Measurements from ENCODE around the gene PDGFD. TPM values are rescaled to one million over a fixed set of nuclear protein-coding genes. Genes with fewer than 3 reads are reported as not detected.

The PDGFD gene
- total and polyA plus RNA-seq, 2 donors (not counting 1 experiment from before 2014, with no cell fraction given): 0.07 to 0.71 TPM

GRCh38 chr11:103987629-103988594, 176.0 kb downstream of the PDGFD start:
- no peaks in the 10 kb centered on the region for H3K27me3 ChIP-seq (replicated peaks in 1 of 4; ENCODE audit: control extremely low read depth in 1 of 4, control insufficient read depth in 3 of 4, insufficient read depth in 4 of 4, low read length in 3 of 4)
- no peak overlapping the region for H2AFZ ChIP-seq (ENCODE audit: insufficient read depth, low read depth, low read length, poor library complexity, severe bottlenecking)
- H3K27ac ChIP-seq (ENCODE audit: low read length in 2 of 2): no peak overlapping the region
- ChIA-PET POLR2A (no interaction called here), CTCF (no interaction called here)
- intact Hi-C loops (cut with micrococcal nuclease): no loop called here
- Mint-ChIP-seq H3K27ac (no peak overlapping the region), H3K27me3 (no peaks in the 10 kb centered on the region), H3K4me3 (no peak overlapping the region), H3K4me1 (no peaks in the 10 kb centered on the region), H3K9me3 (ENCODE audit: insufficient read depth) (no peaks in the 10 kb centered on the region)
- no peaks in the 10 kb centered on the region for H3K9me3 ChIP-seq (ENCODE audit: control extremely low read depth in 1 of 3, control insufficient read depth in 2 of 3, insufficient read depth in 1 of 3, low read length in 2 of 3)
- H3K4me3 ChIP-seq (ENCODE audit: control extremely low read depth in 1 of 5, extremely low read depth in 1 of 5, insufficient read depth in 1 of 5, low read depth in 2 of 5, low read length in 4 of 5): no peak overlapping the region
- H3K36me3 ChIP-seq (replicated peaks in 1 of 2; ENCODE audit: control extremely low read depth in 1 of 2, control insufficient read depth in 1 of 2, extremely low read depth in 1 of 2, insufficient read depth in 2 of 2, low read length in 1 of 2): no peaks in the 10 kb centered on the region
- TF ChIP-seq, protein P1, sequence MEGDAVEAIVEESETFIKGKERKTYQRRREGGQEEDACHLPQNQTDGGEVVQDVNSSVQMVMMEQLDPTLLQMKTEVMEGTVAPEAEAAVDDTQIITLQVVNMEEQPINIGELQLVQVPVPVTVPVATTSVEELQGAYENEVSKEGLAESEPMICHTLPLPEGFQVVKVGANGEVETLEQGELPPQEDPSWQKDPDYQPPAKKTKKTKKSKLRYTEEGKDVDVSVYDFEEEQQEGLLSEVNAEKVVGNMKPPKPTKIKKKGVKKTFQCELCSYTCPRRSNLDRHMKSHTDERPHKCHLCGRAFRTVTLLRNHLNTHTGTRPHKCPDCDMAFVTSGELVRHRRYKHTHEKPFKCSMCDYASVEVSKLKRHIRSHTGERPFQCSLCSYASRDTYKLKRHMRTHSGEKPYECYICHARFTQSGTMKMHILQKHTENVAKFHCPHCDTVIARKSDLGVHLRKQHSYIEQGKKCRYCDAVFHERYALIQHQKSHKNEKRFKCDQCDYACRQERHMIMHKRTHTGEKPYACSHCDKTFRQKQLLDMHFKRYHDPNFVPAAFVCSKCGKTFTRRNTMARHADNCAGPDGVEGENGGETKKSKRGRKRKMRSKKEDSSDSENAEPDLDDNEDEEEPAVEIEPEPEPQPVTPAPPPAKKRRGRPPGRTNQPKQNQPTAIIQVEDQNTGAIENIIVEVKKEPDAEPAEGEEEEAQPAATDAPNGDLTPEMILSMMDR (IDR thresholded peaks at IDR 0.05): no peak
- TF ChIP-seq EZH2 (IDR thresholded peaks at IDR 0.05; ENCODE audit: borderline replicate concordance, insufficient read depth, low read depth, low read length, poor library complexity, severe bottlenecking): no peak
- H3K9ac ChIP-seq (ENCODE audit: low read length): no peak overlapping the region
- WGBS (ENCODE audit: insufficient coverage): 99% methylated on average over 7 of the region's 9 CpGs
- no peaks in the 10 kb centered on the region for H3K4me1 ChIP-seq (ENCODE audit: control insufficient read depth in 2 of 2, insufficient read depth in 2 of 2, low read length in 2 of 2)
- ATAC-seq (ENCODE audit: low read depth): no peak
- no peaks in the 10 kb centered on the region for H3K79me2 ChIP-seq (ENCODE audit: control insufficient read depth, insufficient read depth, low read length)
- no peak overlapping the region for H3K4me2 ChIP-seq (replicated peaks; ENCODE audit: low read depth, low read length, poor library complexity, severe bottlenecking)
- DNase-seq: no peak
- H4K20me1 ChIP-seq (ENCODE audit: control insufficient read depth, insufficient read depth, low read length, poor library complexity, severe bottlenecking): no peaks in the 10 kb centered on the region

- ChIA-PET CTCF (no interaction called here), POLR2A (no interaction called here)
- Histone ChIP-seq H3K4me3 (ENCODE audit: control extremely low read depth in 1 of 5, extremely low read depth in 1 of 5, insufficient read depth in 1 of 5, low read depth in 2 of 5, low read length in 4 of 5) (no peak overlapping the region), H3K9ac (ENCODE audit: low read length) (no peak overlapping the region), H3K4me1 (ENCODE audit: control insufficient read depth in 2 of 2, insufficient read depth in 2 of 2, low read length in 2 of 2) (no peaks in the 10 kb centered on the region), H3K27ac (ENCODE audit: low read length in 2 of 2) (no peak overlapping the region), H3K79me2 (ENCODE audit: control insufficient read depth, insufficient read depth, low read length) (no peaks in the 10 kb centered on the region), H3K9me3 (ENCODE audit: control extremely low read depth in 1 of 3, control insufficient read depth in 2 of 3, insufficient read depth in 1 of 3, low read length in 2 of 3) (no peaks in the 10 kb centered on the region), H2AFZ (ENCODE audit: insufficient read depth, low read depth, low read length, poor library complexity, severe bottlenecking) (no peak overlapping the region), H4K20me1 (ENCODE audit: control insufficient read depth, insufficient read depth, low read length, poor library complexity, severe bottlenecking) (no peaks in the 10 kb centered on the region), H3K27me3 (replicated peaks in 1 of 4; ENCODE audit: control extremely low read depth in 1 of 4, control insufficient read depth in 3 of 4, insufficient read depth in 4 of 4, low read length in 3 of 4) (no peaks in the 10 kb centered on the region), H3K36me3 (replicated peaks in 1 of 2; ENCODE audit: control extremely low read depth in 1 of 2, control insufficient read depth in 1 of 2, extremely low read depth in 1 of 2, insufficient read depth in 2 of 2, low read length in 1 of 2) (no peaks in the 10 kb centered on the region), H3K4me2 (replicated peaks; ENCODE audit: low read depth, low read length, poor library complexity, severe bottlenecking) (no peak overlapping the region)
- no peak for TF ChIP-seq EZH2 (IDR thresholded peaks at IDR 0.05; ENCODE audit: borderline replicate concordance, insufficient read depth, low read depth, low read length, poor library complexity, severe bottlenecking)
- TF ChIP-seq, protein P1 (IDR thresholded peaks at IDR 0.05): no peak
- intact Hi-C loops (cut with micrococcal nuclease): no loop called here
- no CpG with 5 or more reads among the region's 1 CpG for WGBS (ENCODE audit: insufficient coverage)
- Mint-ChIP-seq H3K4me1 (no peaks in the 10 kb centered on the region), H3K27me3 (no peaks in the 10 kb centered on the region), H3K4me3 (no peak overlapping the region), H3K27ac (no peak overlapping the region), H3K9me3 (ENCODE audit: insufficient read depth) (no peaks in the 10 kb centered on the region)
- ATAC-seq (ENCODE audit: low read depth) (no peak), DNase-seq (no peak)
Measured at GRCh38 chr11:103985041-103985440, 178.9 kb downstream of the PDGFD start.

All from B cell (primary cell).